SKM-1 (cell line): Measurements from ENCODE around the gene DPM3.

Experiments
- DNase-seq: peaks from one replicate; lab custom pipeline; 2025; ENCODE audit not compliant: unreplicated experiment; lab: John Stamatoyannopoulos, UW

Gene DPM3

GRCh38 chr1:155103325-155103724 lies 37.0 kb downstream of the DPM3 start:
- no peak for DNase-seq

DNA sequence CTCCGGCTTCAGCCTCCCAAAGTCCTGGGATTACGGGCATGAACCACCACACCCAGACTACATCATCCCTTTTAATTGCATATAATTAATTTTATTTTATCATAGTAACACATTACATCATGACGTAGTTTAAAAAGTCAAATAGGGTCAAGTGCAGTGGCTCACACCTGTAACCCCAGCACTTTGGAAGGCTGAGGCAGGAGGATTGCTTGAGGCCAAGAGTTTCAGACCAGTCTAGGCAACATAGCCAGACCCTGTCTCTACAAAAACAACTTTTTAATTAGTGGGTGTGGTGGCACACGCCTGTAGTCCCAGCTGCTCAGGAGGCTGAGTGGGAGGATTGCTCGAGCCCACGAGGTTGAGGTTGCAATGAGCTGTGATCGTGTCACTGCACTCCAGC lies 41.0 kb downstream of the DPM3 start:
- no peak for DNase-seq

DNA sequence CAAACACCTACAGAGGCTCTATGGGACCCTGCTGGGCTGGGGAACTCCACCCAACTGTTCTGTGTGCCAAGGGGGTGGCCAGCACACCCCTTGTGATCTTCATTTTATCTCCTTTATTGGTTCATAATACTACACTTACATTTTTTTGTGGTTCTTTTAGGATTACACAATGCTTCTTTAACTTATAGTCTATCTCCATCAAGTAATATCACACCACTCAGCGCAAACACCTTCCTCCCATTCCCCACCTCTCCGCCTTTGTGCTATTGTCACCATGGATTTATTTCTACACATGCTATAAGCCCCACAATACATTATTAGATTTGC lies 45.7 kb downstream of the DPM3 start:
- no peak for DNase-seq

DNA sequence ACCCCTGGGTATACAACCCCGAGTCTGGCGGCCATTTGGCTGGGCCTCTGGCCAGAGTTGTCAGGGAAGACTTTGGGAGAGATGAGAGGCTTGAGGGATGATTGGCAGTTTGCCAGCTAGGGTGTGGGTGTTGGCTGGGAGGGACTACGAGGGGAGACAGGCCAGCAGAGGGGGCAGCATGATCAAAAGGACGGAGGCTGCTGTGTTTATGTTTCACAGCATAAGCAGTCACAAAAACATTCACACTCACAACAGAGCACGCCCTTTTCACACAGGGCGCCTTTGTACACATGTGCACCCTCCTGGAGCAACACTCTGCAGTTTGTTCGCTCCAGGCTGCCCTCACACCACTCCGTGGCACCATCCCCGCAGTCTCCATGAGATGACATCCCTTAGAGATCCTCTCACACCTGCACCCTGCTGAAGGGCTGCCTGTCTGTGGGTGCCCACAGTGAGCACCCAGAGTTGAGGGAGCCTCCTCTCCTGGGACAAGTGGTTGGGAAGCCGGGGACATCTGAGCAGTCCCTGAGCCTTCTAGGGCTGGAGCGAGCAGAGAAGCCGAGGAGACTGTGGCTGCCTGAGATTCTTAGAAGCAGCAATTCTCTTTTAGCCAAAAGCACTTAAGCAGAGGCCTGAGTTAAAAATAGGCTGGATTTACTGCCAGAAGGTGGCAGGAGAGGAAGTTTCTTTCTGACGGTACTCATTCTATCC lies 46.3 kb downstream of the DPM3 start:
- DNase-seq = peak; percentile 65

GRCh38 chr1:155092641-155093040 lies 47.7 kb downstream of the DPM3 start:
- DNase-seq = no peak

- DNase-seq = no peak
Measured at GRCh38 chr1:155092131-155092530, 48.2 kb downstream of the DPM3 start.

- DNase-seq = peak; percentile 60
Measured at GRCh38 chr1:155091071-155092051, 49.0 kb downstream of the DPM3 start.
